HepG2 (cell line): ENCODE data around the gene COMT. TPM values are rescaled to one million over a fixed set of nuclear protein-coding genes. Genes with fewer than 3 reads are reported as not detected.

Experiments
- ATAC-seq: fragments of 200-7000 bp; cut with Tn5 transposase; 3 replicates; pipeline ENCODE4 v1.9.1; 2020; ENCODE audit warnings: mild to moderate bottlenecking, moderate library complexity
- BruUV-seq: library from RNA; stranded (reverse); fragments of 400-500 nt; replicated peaks from 2 replicates; lab custom pipeline; 2021; lab: Mats Ljungman, UMichigan
- CTCF ChIA-PET: fragments of 300-600 bp; formaldehyde crosslinking; extraction: SDS; loops from one replicate; lab custom pipeline; 2021; ENCODE audit warnings: low total read pairs, inconsistent platforms, low intra/inter-chr PET ratio; lab: Yijun Ruan, JAX
- POLR2A ChIA-PET: fragments of 350-600 bp; sonication (Branson Sonifier 250); formaldehyde crosslinking; loops from one replicate; lab custom pipeline; 2020; ENCODE audit warnings: antibody characterized with exemption, inconsistent platforms; lab: Yijun Ruan, JAX
- DNase-seq: peaks from one replicate; pipeline ENCODE4 v3.0.0-alpha.2; 2015; ENCODE audit warnings: low spot score
- FAIRE-seq: peaks from 3 replicates; lab custom pipeline; 2011; peaks lifted over from hg19 to GRCh38; lab: Jason Lieb, UNC
- H2AFZ ChIP-seq: one replicate; pipeline ENCODE4 v1.6.1; 2011; ENCODE audit warnings: low read length, inconsistent platforms
- H3K27ac ChIP-seq: fragments of 300-600 bp; 3 replicates; pipeline ENCODE4 v1.8.0; 2011; ENCODE audit warnings: mixed run types, mild to moderate bottlenecking, mixed read lengths, low read length, inconsistent platforms; ENCODE audit not compliant: insufficient read depth; ENCODE audit errors: extremely low read length
- H3K27me3 ChIP-seq, 2 experiments: fragments of 200-600 bp in 1 of 2; 2 replicates in 1 of 2; 3 replicates in 1 of 2; pipeline versions ENCODE4 v1.6.0 to v1.8.0; 2011; ENCODE audit warnings: low read length in 2 of 2, mild to moderate bottlenecking in 2 of 2, moderate library complexity in 2 of 2, inconsistent platforms in 1 of 2; ENCODE audit not compliant: insufficient read depth in 2 of 2, control insufficient read depth in 1 of 2
- H3K36me3 ChIP-seq, 2 experiments: fragments of 200-600 bp in 1 of 2; replicated peaks in 1 of 2; 2 replicates in 1 of 2; 3 replicates in 1 of 2; pipeline versions ENCODE4 v1.5.1 to v1.8.0; 2011; ENCODE audit warnings: low read length in 2 of 2, inconsistent platforms in 1 of 2; ENCODE audit not compliant: insufficient read depth in 2 of 2, control insufficient read depth in 1 of 2
- H3K4me1 ChIP-seq: 2 replicates; pipeline ENCODE4 v1.5.1; 2012; ENCODE audit warnings: low read length, inconsistent platforms; ENCODE audit not compliant: insufficient read depth
- H3K4me2 ChIP-seq: 2 replicates; pipeline ENCODE4 v1.6.0; 2011; ENCODE audit warnings: low read depth, low read length, inconsistent platforms
- H3K4me3 ChIP-seq, 3 experiments: fragments of 200-600 bp in 1 of 3; sonication (generic), shearing (Covaris generic) in 1 of 3; replicated peaks in 1 of 3; 2 replicates each; pipeline ENCODE4 v1.5.1; 2011 to 2016; ENCODE audit warnings: low read length in 3 of 3, inconsistent platforms in 2 of 3, low read depth in 2 of 3, mild to moderate bottlenecking in 2 of 3, control low read depth in 1 of 3, mixed read lengths in 1 of 3; ENCODE audit not compliant: insufficient read depth in 1 of 3
- H3K79me2 ChIP-seq: one replicate; pipeline ENCODE4 v1.6.1; 2011; ENCODE audit warnings: low read length, inconsistent platforms; ENCODE audit not compliant: insufficient read depth
- H3K9ac ChIP-seq: 2 replicates; pipeline ENCODE4 v1.6.0; 2011; ENCODE audit warnings: mild to moderate bottlenecking, low read depth, low read length, inconsistent platforms; ENCODE audit not compliant: insufficient read depth
- H3K9me3 ChIP-seq: 2 replicates; pipeline ENCODE4 v1.5.1; 2012; ENCODE audit warnings: mild to moderate bottlenecking, low read length
- H4K20me1 ChIP-seq: 2 replicates; pipeline ENCODE4 v1.6.0; 2011; ENCODE audit warnings: inconsistent platforms, mild to moderate bottlenecking, low read length, moderate library complexity; ENCODE audit not compliant: insufficient read depth
- MAZ ChIP-seq, 2 experiments: sonication (generic) in 1 of 2; formaldehyde crosslinking in 1 of 2; IDR thresholded peaks; 2 replicates each; pipeline versions ENCODE4 v1.5.0 to v1.6.1; 2012 to 2020; ENCODE audit warnings: low read depth in 2 of 2, mild to moderate bottlenecking in 2 of 2, borderline replicate concordance in 1 of 2, improper control_type of control experiment in 1 of 2, low read length in 1 of 2, missing genetic modification reagents in 1 of 2, moderate library complexity in 1 of 2
- MEF2D ChIP-seq: sonication (generic); formaldehyde crosslinking; IDR thresholded peaks from 2 replicates; pipeline ENCODE4 v1.5.1; 2020; ENCODE audit warnings: mild to moderate bottlenecking, missing genetic modification reagents
- SNRNP70 ChIP-seq: fragments of 200-400 bp; formaldehyde crosslinking; IDR thresholded peaks from 2 replicates; pipeline ENCODE4 v1.6.1; 2017; ENCODE audit warnings: mild to moderate bottlenecking, low read depth, low read length, moderate library complexity
- TBP ChIP-seq: sonication (generic); formaldehyde crosslinking; IDR thresholded peaks from 2 replicates; pipeline ENCODE4 v1.5.0; 2020; ENCODE audit warnings: missing genetic modification reagents
- ZFX ChIP-seq: sonication (generic); formaldehyde crosslinking; IDR thresholded peaks from 2 replicates; pipeline ENCODE4 v1.4.0; 2020; ENCODE audit warnings: mild to moderate bottlenecking, low read depth, missing genetic modification reagents, moderate library complexity
- ZNF563 ChIP-seq: sonication (generic); formaldehyde crosslinking; IDR thresholded peaks from 2 replicates; pipeline ENCODE4 v1.8.0; 2022; ENCODE audit warnings: mild to moderate bottlenecking, moderate library complexity, missing genetic modification reagents
- ZNF672 ChIP-seq: sonication (generic); formaldehyde crosslinking; IDR thresholded peaks from 2 replicates; pipeline ENCODE4 v1.8.1; 2022; ENCODE audit warnings: missing genetic modification reagents
- ZNF761 ChIP-seq: sonication (generic); formaldehyde crosslinking; conservative IDR thresholded peaks from 2 replicates; pipeline ENCODE4 v1.4.0; 2020; ENCODE audit warnings: mild to moderate bottlenecking, missing genetic modification reagents
- WGBS: methylation state at CpG from one replicate; pipeline ENCODE4 v1.1.6; 2017; ENCODE audit warnings: low lambda C conversion rate; 5-methylcytosine and 5-hydroxymethylcytosine counted together
- in situ Hi-C: cut with HindIII; loops from 2 replicates; pipeline ENCODE4 v1.10.0; 2017; ENCODE audit warnings: low pct_unique_long_range_greater_than_20kb; ENCODE audit not compliant: extremely low pct_ligation_motif_present
- intact Hi-C: fragments of 100-400 bp; cut with micrococcal nuclease; formaldehyde crosslinking; loops from one replicate; pipeline ENCODE4 v1.10.0; 2022; ENCODE audit not compliant: unreplicated experiment
- polyA plus RNA-seq, 8 experiments: library from polyadenylated mRNA; depleted of rRNA in 3 of 8; stranded (reverse) in 7 of 8; unstranded in 1 of 8; fragments of >200 nt; fragmentation: Illumina TruSeq in 4 of 8; extraction: Trizol in 4 of 8; gene quantifications; 2 replicates each; pipeline versions ENCODE4 v1.2.1 to v1.2.3, GENCODE V29; 2011 to 2016; ENCODE audit warnings: low read depth in 4 of 8, missing spikeins in 1 of 8, mixed read lengths in 1 of 8; ENCODE audit not compliant: insufficient read depth in 1 of 8
- total RNA-seq, 5 experiments: library from RNA; depleted of rRNA; stranded (reverse); fragments of >200 nt; fragmentation: Illumina TruSeq; extraction: Trizol; gene quantifications; 2 replicates each; pipeline ENCODE4 v1.2.3, GENCODE V29; 2016; ENCODE audit warnings: low read depth in 1 of 5
- TF ChIP-seq, protein P1 (sequence below): sonication (generic); formaldehyde crosslinking; IDR thresholded peaks from 2 replicates; pipeline ENCODE4 v1.8.0; 2022; ENCODE audit warnings: missing genetic modification reagents, mild to moderate bottlenecking, inconsistent platforms, borderline replicate concordance
- TF ChIP-seq, protein P2 (sequence below): sonication (generic); formaldehyde crosslinking; IDR thresholded peaks from 2 replicates; pipeline ENCODE4 v1.4.0; 2020; ENCODE audit warnings: missing genetic modification reagents, borderline replicate concordance
- TF ChIP-seq, protein P3 (sequence below): IDR thresholded peaks from 2 replicates; pipeline ENCODE4 v1.6.1; 2016; ENCODE audit warnings: low read depth
- TF ChIP-seq, protein P4 (sequence below): sonication (generic); formaldehyde crosslinking; IDR thresholded peaks from 2 replicates; pipeline ENCODE4 v1.4.0; 2020; ENCODE audit warnings: missing genetic modification reagents
- TF ChIP-seq, protein P5 (sequence below): sonication (generic); formaldehyde crosslinking; IDR thresholded peaks from 2 replicates; pipeline ENCODE4 v1.5.0; 2020; ENCODE audit warnings: missing genetic modification reagents

The COMT gene
- total and polyA plus RNA-seq, 2 of the 13 experiments (the other 11 are each of a cell fraction or from before 2014, with no cell fraction given) = 156 to 162 TPM

DNA sequence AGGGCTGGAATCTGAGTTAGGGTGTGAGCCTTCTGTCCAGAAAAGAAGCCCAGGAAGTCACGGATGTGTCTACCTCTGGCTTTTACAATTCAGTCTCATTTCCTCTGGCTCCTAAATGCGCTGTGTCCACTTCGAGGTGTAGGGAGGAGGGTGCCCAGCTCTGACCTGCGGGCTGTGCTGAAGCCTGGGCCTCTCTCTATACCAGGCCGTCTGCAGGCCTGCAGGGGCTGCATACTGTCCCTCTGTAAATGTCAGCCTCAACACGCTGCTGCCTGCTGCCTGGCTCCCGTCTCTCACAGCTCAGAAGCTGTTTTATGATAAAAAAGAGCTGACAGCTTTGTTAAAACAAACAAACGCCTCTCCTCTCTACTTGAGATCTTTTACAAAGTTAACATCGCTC is 60.6 kb downstream of the COMT start (continued):
- TF ChIP-seq, protein P1, sequence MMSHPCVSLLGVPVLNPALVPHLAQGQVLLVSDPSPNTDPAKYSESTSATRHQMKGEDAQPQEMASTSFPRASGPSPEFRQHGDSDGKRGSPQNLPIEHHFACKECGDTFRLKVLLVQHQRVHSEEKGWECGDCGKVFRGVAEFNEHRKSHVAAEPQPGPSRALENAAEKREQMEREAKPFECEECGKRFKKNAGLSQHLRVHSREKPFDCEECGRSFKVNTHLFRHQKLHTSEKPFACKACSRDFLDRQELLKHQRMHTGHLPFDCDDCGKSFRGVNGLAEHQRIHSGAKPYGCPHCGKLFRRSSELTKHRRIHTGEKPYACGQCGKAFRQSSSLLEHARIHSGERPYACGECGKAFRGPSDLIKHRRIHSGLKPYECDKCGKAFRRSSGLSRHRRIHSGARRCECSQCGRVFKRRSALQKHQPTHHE (CRISPR knock-in tag) = no peak
- TF ChIP-seq, protein P2, sequence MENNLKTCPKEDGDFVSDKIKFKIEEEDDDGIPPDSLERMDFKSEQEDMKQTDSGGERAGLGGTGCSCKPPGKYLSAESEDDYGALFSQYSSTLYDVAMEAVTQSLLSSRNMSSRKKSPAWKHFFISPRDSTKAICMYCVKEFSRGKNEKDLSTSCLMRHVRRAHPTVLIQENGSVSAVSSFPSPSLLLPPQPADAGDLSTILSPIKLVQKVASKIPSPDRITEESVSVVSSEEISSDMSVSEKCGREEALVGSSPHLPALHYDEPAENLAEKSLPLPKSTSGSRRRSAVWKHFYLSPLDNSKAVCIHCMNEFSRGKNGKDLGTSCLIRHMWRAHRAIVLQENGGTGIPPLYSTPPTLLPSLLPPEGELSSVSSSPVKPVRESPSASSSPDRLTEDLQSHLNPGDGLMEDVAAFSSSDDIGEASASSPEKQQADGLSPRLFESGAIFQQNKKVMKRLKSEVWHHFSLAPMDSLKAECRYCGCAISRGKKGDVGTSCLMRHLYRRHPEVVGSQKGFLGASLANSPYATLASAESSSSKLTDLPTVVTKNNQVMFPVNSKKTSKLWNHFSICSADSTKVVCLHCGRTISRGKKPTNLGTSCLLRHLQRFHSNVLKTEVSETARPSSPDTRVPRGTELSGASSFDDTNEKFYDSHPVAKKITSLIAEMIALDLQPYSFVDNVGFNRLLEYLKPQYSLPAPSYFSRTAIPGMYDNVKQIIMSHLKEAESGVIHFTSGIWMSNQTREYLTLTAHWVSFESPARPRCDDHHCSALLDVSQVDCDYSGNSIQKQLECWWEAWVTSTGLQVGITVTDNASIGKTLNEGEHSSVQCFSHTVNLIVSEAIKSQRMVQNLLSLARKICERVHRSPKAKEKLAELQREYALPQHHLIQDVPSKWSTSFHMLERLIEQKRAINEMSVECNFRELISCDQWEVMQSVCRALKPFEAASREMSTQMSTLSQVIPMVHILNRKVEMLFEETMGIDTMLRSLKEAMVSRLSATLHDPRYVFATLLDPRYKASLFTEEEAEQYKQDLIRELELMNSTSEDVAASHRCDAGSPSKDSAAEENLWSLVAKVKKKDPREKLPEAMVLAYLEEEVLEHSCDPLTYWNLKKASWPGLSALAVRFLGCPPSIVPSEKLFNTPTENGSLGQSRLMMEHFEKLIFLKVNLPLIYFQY (CRISPR knock-in tag) = no peak
- TF ChIP-seq MEF2D (CRISPR knock-in tag) (no peak), SNRNP70 (no peak)

DNA sequence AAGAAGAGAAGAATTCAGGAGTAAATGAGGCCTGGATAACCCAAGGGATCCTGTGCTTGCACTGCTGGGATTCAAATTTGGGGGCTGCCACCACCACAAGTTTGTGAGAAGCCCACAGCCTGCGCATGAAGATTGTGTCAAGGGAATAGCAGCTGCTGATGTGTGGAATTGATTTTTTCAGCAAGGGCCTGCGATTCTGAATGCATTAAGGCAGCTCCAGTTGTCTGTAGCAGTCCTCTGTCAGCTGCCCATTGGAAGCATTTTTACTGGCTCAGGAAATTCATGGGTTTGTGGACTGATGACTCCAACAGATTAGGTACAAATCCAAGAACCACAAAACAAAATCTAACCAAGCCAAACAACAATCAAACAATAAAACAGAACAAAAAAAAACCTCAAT is 61.1 kb downstream of the COMT start:
- H3K4me3 ChIP-seq = no peak overlapping the region
- H3K4me2 ChIP-seq = no peak overlapping the region
- no peak overlapping the region for H3K9ac ChIP-seq
- H4K20me1 ChIP-seq = no peaks in the 10 kb centered on the region; the same call in 1 of the 2 replicates
- H3K36me3 ChIP-seq = peaks cover 1 to 7% of the 10 kb centered on the region in 2 experiments; a peak in 1 of 5 replicates
- intact Hi-C loops = no loop called here
- ChIA-PET CTCF (no interaction called here), POLR2A (no interaction called here)
- H3K27me3 ChIP-seq = no peaks in the 10 kb centered on the region
- peaks cover 9% of the 10 kb centered on the region for H3K79me2 ChIP-seq
- no peak overlapping the region for H2AFZ ChIP-seq
- BruUV-seq = no TSS peak
- peaks cover 14% of the 10 kb centered on the region for H3K9me3 ChIP-seq
- 74% methylated on average over 2 of the region's 2 CpGs for WGBS
- FAIRE-seq (no peak), DNase-seq (no peak), ATAC-seq (no peak)
- in situ Hi-C loops = no loop called here
- peaks cover 43% of the 10 kb centered on the region for H3K4me1 ChIP-seq
- no peak overlapping the region for H3K27ac ChIP-seq
- TF ChIP-seq ZNF761 (CRISPR knock-in tag) (no peak), ZFX (CRISPR knock-in tag) (no peak), ZNF563 (CRISPR knock-in tag) (no peak), ZNF672 (CRISPR knock-in tag) (no peak), TBP (CRISPR knock-in tag) (no peak), MAZ (IDR thresholded peaks at IDR 0.05; ENCODE audit: borderline replicate concordance, low read depth, low read length) (no peak), MAZ (CRISPR knock-in tag; IDR thresholded peaks at IDR 0.05; ENCODE audit: low read depth) (no peak)
- TF ChIP-seq, protein P3, sequence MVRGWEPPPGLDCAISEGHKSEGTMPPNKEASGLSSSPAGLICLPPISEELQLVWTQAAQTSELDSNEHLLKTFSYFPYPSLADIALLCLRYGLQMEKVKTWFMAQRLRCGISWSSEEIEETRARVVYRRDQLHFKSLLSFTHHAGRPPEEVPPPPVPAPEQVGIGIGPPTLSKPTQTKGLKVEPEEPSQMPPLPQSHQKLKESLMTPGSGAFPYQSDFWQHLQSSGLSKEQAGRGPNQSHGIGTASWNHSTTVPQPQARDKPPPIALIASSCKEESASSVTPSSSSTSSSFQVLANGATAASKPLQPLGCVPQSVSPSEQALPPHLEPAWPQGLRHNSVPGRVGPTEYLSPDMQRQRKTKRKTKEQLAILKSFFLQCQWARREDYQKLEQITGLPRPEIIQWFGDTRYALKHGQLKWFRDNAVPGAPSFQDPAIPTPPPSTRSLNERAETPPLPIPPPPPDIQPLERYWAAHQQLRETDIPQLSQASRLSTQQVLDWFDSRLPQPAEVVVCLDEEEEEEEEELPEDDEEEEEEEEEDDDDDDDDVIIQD (CRISPR knock-in tag) = no peak
- TF ChIP-seq, protein P4, sequence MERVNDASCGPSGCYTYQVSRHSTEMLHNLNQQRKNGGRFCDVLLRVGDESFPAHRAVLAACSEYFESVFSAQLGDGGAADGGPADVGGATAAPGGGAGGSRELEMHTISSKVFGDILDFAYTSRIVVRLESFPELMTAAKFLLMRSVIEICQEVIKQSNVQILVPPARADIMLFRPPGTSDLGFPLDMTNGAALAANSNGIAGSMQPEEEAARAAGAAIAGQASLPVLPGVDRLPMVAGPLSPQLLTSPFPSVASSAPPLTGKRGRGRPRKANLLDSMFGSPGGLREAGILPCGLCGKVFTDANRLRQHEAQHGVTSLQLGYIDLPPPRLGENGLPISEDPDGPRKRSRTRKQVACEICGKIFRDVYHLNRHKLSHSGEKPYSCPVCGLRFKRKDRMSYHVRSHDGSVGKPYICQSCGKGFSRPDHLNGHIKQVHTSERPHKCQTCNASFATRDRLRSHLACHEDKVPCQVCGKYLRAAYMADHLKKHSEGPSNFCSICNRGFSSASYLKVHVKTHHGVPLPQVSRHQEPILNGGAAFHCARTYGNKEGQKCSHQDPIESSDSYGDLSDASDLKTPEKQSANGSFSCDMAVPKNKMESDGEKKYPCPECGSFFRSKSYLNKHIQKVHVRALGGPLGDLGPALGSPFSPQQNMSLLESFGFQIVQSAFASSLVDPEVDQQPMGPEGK (CRISPR knock-in tag) = no peak
- TF ChIP-seq, protein P5, sequence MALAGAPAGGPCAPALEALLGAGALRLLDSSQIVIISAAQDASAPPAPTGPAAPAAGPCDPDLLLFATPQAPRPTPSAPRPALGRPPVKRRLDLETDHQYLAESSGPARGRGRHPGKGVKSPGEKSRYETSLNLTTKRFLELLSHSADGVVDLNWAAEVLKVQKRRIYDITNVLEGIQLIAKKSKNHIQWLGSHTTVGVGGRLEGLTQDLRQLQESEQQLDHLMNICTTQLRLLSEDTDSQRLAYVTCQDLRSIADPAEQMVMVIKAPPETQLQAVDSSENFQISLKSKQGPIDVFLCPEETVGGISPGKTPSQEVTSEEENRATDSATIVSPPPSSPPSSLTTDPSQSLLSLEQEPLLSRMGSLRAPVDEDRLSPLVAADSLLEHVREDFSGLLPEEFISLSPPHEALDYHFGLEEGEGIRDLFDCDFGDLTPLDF (CRISPR knock-in tag) = no peak
